K562 (cell line): ENCODE results near the gene GADL1. TPM values are rescaled to one million over a fixed set of nuclear protein-coding genes. Genes with fewer than 3 reads are reported as not detected.

Experiments used
- ATAC-seq: fragments of 200-7000 bp; cut with Tn5 transposase; 3 replicates; pipeline ENCODE4 v1.9.1; 2020; ENCODE audit warnings: moderate library complexity
- BruUV-seq: library from RNA; stranded (reverse); fragments of 400-500 nt; replicated peaks from 2 replicates; lab custom pipeline; 2021; lab: Mats Ljungman, UMichigan
- CTCF ChIA-PET: fragments of 300-600 bp; formaldehyde crosslinking; extraction: SDS; loops from one replicate; lab custom pipeline; 2021; ENCODE audit warnings: low intra/inter-chr PET ratio; lab: Yijun Ruan, JAX
- POLR2A ChIA-PET: fragments of 300-600, 350-650 bp; sonication (Branson Sonifier 250); formaldehyde crosslinking; extraction: SDS; loops from one replicate; lab custom pipeline; 2021; ENCODE audit warnings: antibody characterized with exemption, inconsistent platforms; lab: Yijun Ruan, JAX
- DNase-seq, 4 experiments: peaks; one replicate each; pipeline versions ENCODE4 v3.0.0 to v3.0.0-alpha.2; 2011 to 2018; ENCODE audit warnings: low spot score in 3 of 4, mixed read lengths in 3 of 4; ENCODE audit errors: extremely low read depth in 1 of 4
- FAIRE-seq: peaks from 2 replicates; lab custom pipeline; 2011; peaks lifted over from hg19 to GRCh38; lab: Jason Lieb, UNC
- H2AFZ ChIP-seq: 2 replicates; pipeline ENCODE4 v1.6.0; 2011; ENCODE audit warnings: low read depth, low read length, control low read depth, inconsistent platforms
- H3K27ac ChIP-seq: fragments of 200-600 bp; 3 replicates; pipeline ENCODE4 v1.8.0; 2011; ENCODE audit warnings: low read depth, mild to moderate bottlenecking, control low read depth, inconsistent platforms, low read length, moderate library complexity, mixed read lengths; ENCODE audit errors: extremely low read depth
- H3K27me3 ChIP-seq, 2 experiments: fragments of 300-600 bp in 1 of 2; 2 replicates in 1 of 2; 3 replicates in 1 of 2; pipeline versions ENCODE4 v1.6.0 to v1.8.0; 2011; ENCODE audit warnings: inconsistent platforms in 2 of 2, low read length in 2 of 2, mild to moderate bottlenecking in 1 of 2, mixed read lengths in 1 of 2, moderate library complexity in 1 of 2; ENCODE audit not compliant: control insufficient read depth in 2 of 2, insufficient read depth in 2 of 2
- H3K36me3 ChIP-seq: fragments of 300-600 bp; 3 replicates; pipeline ENCODE4 v1.8.0; 2011; ENCODE audit warnings: mild to moderate bottlenecking, low read length, inconsistent platforms; ENCODE audit not compliant: control insufficient read depth, insufficient read depth
- H3K4me1 ChIP-seq, 2 experiments: fragments of 200-600 bp in 1 of 2; replicated peaks in 1 of 2; 2 replicates in 1 of 2; 3 replicates in 1 of 2; pipeline versions ENCODE4 v1.5.1 to v1.8.0; 2011; ENCODE audit warnings: inconsistent platforms in 2 of 2, low read length in 2 of 2, mild to moderate bottlenecking in 1 of 2, mixed read lengths in 1 of 2, moderate library complexity in 1 of 2; ENCODE audit not compliant: control insufficient read depth in 2 of 2, insufficient read depth in 2 of 2
- H3K4me2 ChIP-seq: 2 replicates; pipeline ENCODE4 v1.6.1; 2011; ENCODE audit warnings: low read length, control low read depth, inconsistent platforms, mixed read lengths; ENCODE audit not compliant: insufficient read depth
- H3K4me3 ChIP-seq: fragments of 200-600 bp; sonication (generic), shearing (Covaris generic); 2 replicates; pipeline ENCODE4 v1.5.1; 2016; ENCODE audit warnings: control low read depth, inconsistent platforms
- H3K79me2 ChIP-seq: fragments of 200-600 bp; 3 replicates; pipeline ENCODE4 v1.8.0; 2011; ENCODE audit warnings: low read length, inconsistent platforms; ENCODE audit not compliant: control insufficient read depth, insufficient read depth
- H3K9ac ChIP-seq, 2 experiments: 2 replicates each; pipeline versions ENCODE4 v1.6.0 to v1.6.1; 2011; ENCODE audit warnings: low read depth in 2 of 2, low read length in 2 of 2, control low read depth in 1 of 2, inconsistent platforms in 1 of 2, mild to moderate bottlenecking in 1 of 2, mixed read lengths in 1 of 2; ENCODE audit not compliant: insufficient read depth in 1 of 2
- H3K9me1 ChIP-seq: one replicate; pipeline ENCODE4 v1.6.0; 2011; ENCODE audit warnings: inconsistent platforms, mild to moderate bottlenecking, low read length, moderate library complexity; ENCODE audit not compliant: control insufficient read depth, insufficient read depth
- H3K9me3 ChIP-seq: replicated peaks from 2 replicates; pipeline ENCODE4 v1.5.1; 2011; ENCODE audit warnings: low read depth, low read length, inconsistent platforms; ENCODE audit not compliant: control insufficient read depth, insufficient read depth
- H4K20me1 ChIP-seq: replicated peaks from 2 replicates; pipeline ENCODE4 v1.6.1; 2011; ENCODE audit warnings: low read length, inconsistent platforms, mixed read lengths; ENCODE audit not compliant: control insufficient read depth, insufficient read depth
- STAT5B ChIP-seq: fragments of 250-450 bp; sonication (Bioruptor Pico); IDR thresholded peaks from 2 replicates; pipeline ENCODE4 v1.8.0; 2021; ENCODE audit warnings: mild to moderate bottlenecking, inconsistent platforms
- TBP ChIP-seq: optimal IDR thresholded peaks from 2 replicates; pipeline ENCODE3; 2011; ENCODE audit warnings: low read depth, low read length, improper control_type of control experiment
- WGBS: fragments of 100-300 bp; shearing (Covaris generic); methylation state at CpG from one replicate; pipeline ENCODE4 v1.1.6; 2016; ENCODE audit warnings: low coverage, mixed read lengths; ENCODE audit not compliant: insufficient coverage; ENCODE audit errors: missing lambda C conversion rate; 5-methylcytosine and 5-hydroxymethylcytosine counted together
- in situ Hi-C: fragments of 300-500 bp; cut with MboI; formaldehyde crosslinking; loops from 4 replicates; pipeline ENCODE4 v1.15.0; 2018; ENCODE audit warnings: inconsistent platforms, mixed read lengths
- intact Hi-C: fragments of 100-400 bp; cut with micrococcal nuclease; formaldehyde crosslinking; loops from 2 replicates; pipeline ENCODE4 v1.14.2; 2022
- polyA plus RNA-seq, 8 experiments: library from polyadenylated mRNA; depleted of rRNA in 4 of 8; stranded (reverse) in 5 of 8; unstranded in 3 of 8; fragments of >200 nt; fragmentation: Nextera tagmentation in 2 of 8; fragmentation: Illumina TruSeq in 1 of 8; extraction: Ambion mirVana in 2 of 8; extraction: Trizol in 1 of 8; gene quantifications; 2 replicates each; pipeline versions ENCODE4 v1.2.1 to v1.2.3, GENCODE V29; 2011 to 2014; ENCODE audit warnings: inconsistent platforms in 1 of 8, missing spikeins in 1 of 8
- total RNA-seq, 7 experiments: library from RNA; depleted of rRNA in 6 of 7; stranded (reverse); fragments of >200 nt in 6 of 7; fragmentation: Illumina TruSeq in 2 of 7; extraction: Trizol in 2 of 7; gene quantifications; 2 replicates each; pipeline versions ENCODE4 v1.2.1 to v1.2.3, GENCODE V29; 2011 to 2021; ENCODE audit warnings: low replicate concordance in 1 of 7
- TF ChIP-seq, protein P1 (sequence below): fragments of 200-400 bp; formaldehyde crosslinking; IDR thresholded peaks from 2 replicates; pipeline ENCODE4 v1.6.1; 2017; ENCODE audit warnings: mild to moderate bottlenecking, low read depth, low read length, moderate library complexity

The GADL1 gene
- total and polyA plus RNA-seq, 9 of the 15 experiments (the other 6 are each of a cell fraction or from before 2014, with no cell fraction given) = 0.07 TPM; not detected in 8

DNA sequence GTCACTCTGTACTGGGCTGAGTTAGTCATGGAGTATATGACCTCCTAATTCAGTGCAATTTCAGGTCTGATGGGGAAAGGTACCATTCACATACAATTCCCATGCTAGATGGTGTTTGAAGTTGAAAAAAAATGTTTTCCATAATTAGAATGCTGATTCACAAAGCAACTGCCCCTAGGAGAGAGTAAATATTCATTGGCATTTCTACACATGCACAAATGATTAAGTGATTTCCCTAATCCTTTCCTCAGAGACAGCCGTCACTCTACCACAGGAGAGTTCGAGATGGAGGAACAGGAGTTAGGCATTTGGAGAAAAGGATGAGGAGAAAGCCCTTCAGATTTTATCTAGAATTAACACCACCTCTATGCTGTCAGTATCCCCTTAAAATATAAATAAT, 32.5 kb downstream of the GADL1 start:
- 0% methylated on average over 2 of the region's 2 CpGs for WGBS
- Histone ChIP-seq H2AFZ (no peak overlapping the region), H3K9me1 (no peaks in the 10 kb centered on the region), H3K36me3 (no peaks in the 10 kb centered on the region), H3K79me2 (no peaks in the 10 kb centered on the region), H3K27ac (no peak overlapping the region), H3K4me1 (no peaks in the 10 kb centered on the region), H3K4me2 (no peak overlapping the region), H3K9me3 (no peaks in the 10 kb centered on the region), H3K4me3 (no peak overlapping the region), H3K27me3 (no peaks in the 10 kb centered on the region), H4K20me1 (no peaks in the 10 kb centered on the region), H3K9ac (no peak overlapping the region)
- TF ChIP-seq STAT5B = no peak
- CTCF ChIA-PET = no interaction called here
- ATAC-seq (no peak), FAIRE-seq (no peak), DNase-seq (no peak)
- intact Hi-C loops = no loop called here
- in situ Hi-C loops = no loop called here
- no TSS peak for BruUV-seq
- POLR2A ChIA-PET = interaction anchor here (0.7 kb wide), 1 partner anchor 14 kb away, joined by 4 read pairs; no protein-coding TSS in a partner anchor

DNA sequence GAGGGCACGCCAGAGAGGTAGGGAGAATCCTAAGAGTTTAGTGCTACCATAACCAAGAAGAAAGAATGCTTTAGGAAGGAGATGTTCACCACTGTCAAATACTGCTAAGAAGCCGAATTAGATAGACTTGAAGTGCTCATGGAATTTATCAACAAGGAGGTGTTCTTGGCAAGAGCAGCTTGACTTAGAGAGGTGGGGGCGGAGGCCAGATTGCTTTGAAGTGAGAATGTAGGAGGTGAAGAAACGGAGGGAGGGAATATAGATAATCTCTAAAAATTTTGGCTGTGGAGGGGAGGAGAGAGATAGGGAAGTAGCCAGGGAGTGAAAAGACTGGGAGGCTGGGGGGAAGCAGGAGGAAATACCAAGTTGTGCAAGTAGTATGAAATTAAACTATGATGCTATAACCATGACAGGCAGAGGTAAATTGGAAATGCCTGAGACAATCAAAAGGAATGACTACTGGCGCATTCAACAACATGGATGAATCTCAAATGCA, 35.5 kb downstream of the GADL1 start:
- Histone ChIP-seq H3K9me1 (no peaks in the 10 kb centered on the region), H3K27ac (no peak overlapping the region), H3K36me3 (no peaks in the 10 kb centered on the region), H3K4me3 (no peak overlapping the region), H4K20me1 (no peaks in the 10 kb centered on the region), H3K9ac (no peak overlapping the region), H2AFZ (no peak overlapping the region), H3K4me1 (no peaks in the 10 kb centered on the region), H3K27me3 (no peaks in the 10 kb centered on the region), H3K79me2 (no peaks in the 10 kb centered on the region), H3K9me3 (no peaks in the 10 kb centered on the region), H3K4me2 (no peak overlapping the region)
- BruUV-seq = no TSS peak
- DNase-seq (no peak), ATAC-seq (no peak), FAIRE-seq (no peak)
- TF ChIP-seq TBP = no peak
- TF ChIP-seq, protein P1, sequence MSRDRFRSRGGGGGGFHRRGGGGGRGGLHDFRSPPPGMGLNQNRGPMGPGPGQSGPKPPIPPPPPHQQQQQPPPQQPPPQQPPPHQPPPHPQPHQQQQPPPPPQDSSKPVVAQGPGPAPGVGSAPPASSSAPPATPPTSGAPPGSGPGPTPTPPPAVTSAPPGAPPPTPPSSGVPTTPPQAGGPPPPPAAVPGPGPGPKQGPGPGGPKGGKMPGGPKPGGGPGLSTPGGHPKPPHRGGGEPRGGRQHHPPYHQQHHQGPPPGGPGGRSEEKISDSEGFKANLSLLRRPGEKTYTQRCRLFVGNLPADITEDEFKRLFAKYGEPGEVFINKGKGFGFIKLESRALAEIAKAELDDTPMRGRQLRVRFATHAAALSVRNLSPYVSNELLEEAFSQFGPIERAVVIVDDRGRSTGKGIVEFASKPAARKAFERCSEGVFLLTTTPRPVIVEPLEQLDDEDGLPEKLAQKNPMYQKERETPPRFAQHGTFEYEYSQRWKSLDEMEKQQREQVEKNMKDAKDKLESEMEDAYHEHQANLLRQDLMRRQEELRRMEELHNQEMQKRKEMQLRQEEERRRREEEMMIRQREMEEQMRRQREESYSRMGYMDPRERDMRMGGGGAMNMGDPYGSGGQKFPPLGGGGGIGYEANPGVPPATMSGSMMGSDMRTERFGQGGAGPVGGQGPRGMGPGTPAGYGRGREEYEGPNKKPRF = no peak
- intact Hi-C loops (no loop called here), in situ Hi-C loops (no loop called here)
- CTCF ChIA-PET = no interaction called here
- POLR2A ChIA-PET = no interaction called here
- 1% methylated on average over 5 of the region's 5 CpGs for WGBS
